HG02642 (cell line): ENCODE results near the gene EPM2A.

Experiments used
- ATAC-seq: cut with Tn5 transposase; IDR thresholded peaks from one replicate; pipeline ENCODE4 v1.9.1; 2021; ENCODE audit warnings: mild to moderate bottlenecking; ENCODE audit not compliant: unreplicated experiment, poor library complexity

EPM2A gene

GRCh38 chr6:145620088-145620487, 115.2 kb downstream of the EPM2A start:
- no peak for ATAC-seq

- ATAC-seq = no peak
Measured at GRCh38 chr6:145609521-145609920, 125.8 kb downstream of the EPM2A start.

GRCh38 chr6:145608850-145609249, 126.5 kb downstream of the EPM2A start:
- ATAC-seq = no peak

GRCh38 chr6:145603991-145604390, 131.3 kb downstream of the EPM2A start:
- ATAC-seq = no peak

DNA sequence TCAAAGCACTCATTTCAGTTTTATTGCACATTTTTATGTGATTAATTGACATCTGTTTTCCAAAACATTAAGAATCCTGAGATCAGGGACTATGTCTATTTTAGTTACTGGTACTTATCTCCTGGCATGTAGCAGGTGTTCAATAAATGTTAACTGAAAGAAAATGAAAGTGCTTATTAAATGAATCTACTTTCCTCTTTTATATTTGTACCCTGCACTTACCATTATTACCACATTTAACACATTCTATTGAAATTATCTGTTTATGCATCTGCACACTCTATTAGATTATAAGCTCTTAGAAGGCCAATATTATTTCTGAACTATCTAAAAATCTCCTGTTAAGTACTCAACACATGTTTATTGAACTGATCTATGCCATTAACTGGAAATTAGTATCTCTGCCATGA, 131.9 kb downstream of the EPM2A start:
- ATAC-seq = no peak

GRCh38 chr6:145602726-145603326, 132.5 kb downstream of the EPM2A start:
- ATAC-seq = no peak

DNA sequence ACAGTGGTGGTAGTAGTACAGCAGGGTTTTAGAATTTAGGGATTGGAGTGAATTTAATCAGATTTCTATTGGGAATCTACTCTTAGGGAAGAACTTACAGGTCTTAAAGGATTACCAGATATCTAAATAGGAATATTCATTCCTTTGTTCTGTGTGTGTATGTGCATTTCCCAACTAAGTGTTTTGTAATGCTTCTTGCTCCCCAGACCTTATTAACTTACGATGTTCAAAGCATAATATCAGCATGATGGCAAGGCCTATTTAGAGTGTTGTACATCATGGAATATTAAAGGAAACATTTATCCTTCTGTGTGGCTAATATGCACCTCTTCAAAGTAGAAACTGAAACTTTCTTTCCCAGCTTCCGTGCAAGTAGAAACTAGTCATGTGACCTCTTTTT, 133.9 kb downstream of the EPM2A start:
- no peak for ATAC-seq

- no peak for ATAC-seq
Measured at GRCh38 chr6:145600299-145600698, 135.0 kb downstream of the EPM2A start.

DNA sequence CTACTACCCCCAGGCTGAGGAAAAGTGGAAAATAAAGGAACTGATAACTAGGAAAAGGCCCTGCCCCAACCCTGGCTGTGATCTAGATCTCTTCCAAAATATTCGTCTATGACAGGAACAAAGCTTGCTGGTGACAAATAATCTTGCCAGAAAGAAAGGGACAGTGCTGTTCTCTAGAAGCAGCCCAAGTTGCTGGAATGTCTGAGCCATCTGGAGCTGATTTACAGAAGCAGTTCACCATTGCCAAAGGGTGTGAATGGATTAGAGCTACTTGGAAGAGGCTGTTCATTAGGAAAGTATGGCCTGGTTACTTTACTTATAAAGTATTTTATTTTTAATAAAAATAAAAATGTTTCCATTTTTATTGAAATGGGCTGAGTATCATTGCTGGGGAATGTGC, 146.3 kb downstream of the EPM2A start:
- ATAC-seq = no peak

DNA sequence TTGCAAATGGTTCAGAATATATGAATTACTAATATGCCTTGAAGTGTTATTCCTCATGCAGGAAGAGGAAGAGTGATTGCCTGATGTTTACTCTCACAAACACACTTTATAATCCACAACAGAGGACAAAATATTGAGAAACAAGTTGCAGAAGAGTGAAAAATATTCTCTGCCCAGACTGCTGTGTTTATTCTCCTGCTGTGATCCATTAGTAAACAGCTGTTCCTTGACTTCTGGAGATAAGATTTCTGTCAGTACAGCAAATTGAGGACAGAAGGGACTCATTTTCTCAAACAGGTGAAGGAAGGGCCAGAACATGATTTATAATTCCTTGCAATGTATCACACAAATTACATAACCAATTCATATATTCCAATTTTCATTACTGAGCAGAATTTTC, 148.0 kb downstream of the EPM2A start:
- no peak for ATAC-seq

DNA sequence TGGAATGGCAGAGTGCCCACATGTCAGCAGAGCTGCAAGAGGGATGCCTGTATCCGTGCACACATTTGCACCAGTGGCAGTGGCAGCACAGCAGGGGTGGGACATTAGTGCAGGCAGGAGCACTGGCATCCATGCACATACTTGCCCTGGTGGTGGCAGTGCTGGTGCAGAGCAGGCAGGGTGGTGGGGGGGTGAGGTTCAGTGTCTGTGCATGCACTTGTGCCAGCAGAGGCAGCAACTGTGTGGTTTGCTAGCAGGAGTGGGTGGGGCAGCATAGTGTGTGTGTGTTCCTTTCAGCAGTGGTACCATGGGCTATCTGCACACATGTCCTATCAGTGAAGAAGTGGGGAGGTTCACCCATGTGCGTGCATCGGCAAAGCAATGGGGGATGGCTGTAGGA, 151.6 kb downstream of the EPM2A start:
- no peak for ATAC-seq
